ENCODE measurements around the gene TIGD4. TPM values are rescaled to one million over a fixed set of nuclear protein-coding genes. Genes with fewer than 3 reads are reported as not detected.

Gene TIGD4
- total RNA-seq, 1 experiment from 2014 or later, result 0.41 TPM

DNA sequence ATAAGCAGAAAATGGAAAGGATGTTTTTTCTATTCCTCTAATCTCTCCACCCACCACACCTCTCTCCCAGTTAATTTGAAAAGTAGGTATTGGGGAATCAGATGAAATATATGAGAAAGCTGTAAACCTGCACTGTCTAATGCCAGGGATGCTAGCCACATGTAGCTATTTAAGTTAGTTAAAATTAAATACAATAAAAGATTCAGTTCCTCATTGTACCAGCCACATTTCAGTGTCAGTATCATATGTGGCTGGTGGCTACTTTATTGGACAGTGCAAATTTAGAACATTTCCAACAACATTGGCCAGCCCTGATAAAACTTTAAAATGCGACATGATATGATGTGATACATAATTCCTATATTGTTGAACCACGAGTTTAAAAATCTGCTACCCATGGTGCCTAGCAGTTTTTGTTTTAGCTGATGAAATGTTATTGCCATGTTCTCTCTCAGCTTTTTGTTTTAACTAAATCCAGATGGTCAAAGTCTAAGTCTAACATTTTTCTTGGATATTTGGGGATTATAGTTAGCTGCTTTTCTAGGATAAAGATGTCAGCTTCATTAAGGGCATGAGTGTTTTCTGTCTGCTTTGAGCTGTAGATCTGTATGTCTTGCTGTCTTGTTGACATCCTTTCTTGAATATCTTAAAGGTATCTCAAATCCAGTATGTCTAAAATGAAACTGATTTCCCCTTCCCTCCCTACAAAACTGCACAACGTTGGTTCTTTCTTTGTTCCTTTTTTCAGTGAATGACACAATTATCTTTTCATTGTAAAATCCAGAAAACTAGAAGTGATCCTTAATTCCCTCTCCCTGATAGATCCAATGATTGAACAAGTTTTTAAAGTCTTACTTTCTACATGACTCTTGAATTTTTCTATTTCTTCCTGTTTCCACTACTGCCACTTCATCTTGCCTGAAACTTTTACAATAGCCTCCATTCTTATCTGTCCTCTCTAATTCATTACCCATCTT, 6.4 kb upstream of the TIGD4 start:
- CTCF ChIA-PET, result no interaction called here
- Histone ChIP-seq H3K4me3 (ENCODE audit: low read depth, low read length, poor library complexity, severe bottlenecking) (no peak overlapping the region), H3K27me3 (replicated peaks; ENCODE audit: insufficient read depth, low read depth, low read length, poor library complexity) (no peaks in the 10 kb centered on the region), H3K36me3 (ENCODE audit: insufficient read depth, low read length, poor library complexity, severe bottlenecking) (no peaks in the 10 kb centered on the region), H3K9me3 (ENCODE audit: low read depth, low read length, poor library complexity, severe bottlenecking) (no peaks in the 10 kb centered on the region), H3K4me1 (ENCODE audit: insufficient read depth, low read length, poor library complexity, severe bottlenecking) (peaks cover 23% of the 10 kb centered on the region), H3K27ac (ENCODE audit: low read depth, low read length, poor library complexity, severe bottlenecking) (no peak overlapping the region)
- POLR2A ChIA-PET (ENCODE audit: low non-redundant PET), result no interaction called here
- no TSS peak for BruUV-seq (replicated peaks)
- TF ChIP-seq EZH2 (IDR thresholded peaks at IDR 0.05; ENCODE audit: borderline replicate concordance, low read depth, low read length, poor library complexity, severe bottlenecking), result no peak
- TF ChIP-seq, protein P1, sequence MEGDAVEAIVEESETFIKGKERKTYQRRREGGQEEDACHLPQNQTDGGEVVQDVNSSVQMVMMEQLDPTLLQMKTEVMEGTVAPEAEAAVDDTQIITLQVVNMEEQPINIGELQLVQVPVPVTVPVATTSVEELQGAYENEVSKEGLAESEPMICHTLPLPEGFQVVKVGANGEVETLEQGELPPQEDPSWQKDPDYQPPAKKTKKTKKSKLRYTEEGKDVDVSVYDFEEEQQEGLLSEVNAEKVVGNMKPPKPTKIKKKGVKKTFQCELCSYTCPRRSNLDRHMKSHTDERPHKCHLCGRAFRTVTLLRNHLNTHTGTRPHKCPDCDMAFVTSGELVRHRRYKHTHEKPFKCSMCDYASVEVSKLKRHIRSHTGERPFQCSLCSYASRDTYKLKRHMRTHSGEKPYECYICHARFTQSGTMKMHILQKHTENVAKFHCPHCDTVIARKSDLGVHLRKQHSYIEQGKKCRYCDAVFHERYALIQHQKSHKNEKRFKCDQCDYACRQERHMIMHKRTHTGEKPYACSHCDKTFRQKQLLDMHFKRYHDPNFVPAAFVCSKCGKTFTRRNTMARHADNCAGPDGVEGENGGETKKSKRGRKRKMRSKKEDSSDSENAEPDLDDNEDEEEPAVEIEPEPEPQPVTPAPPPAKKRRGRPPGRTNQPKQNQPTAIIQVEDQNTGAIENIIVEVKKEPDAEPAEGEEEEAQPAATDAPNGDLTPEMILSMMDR (conservative IDR thresholded peaks at IDR 0.05; ENCODE audit: low read depth, low read length), result no peak
- intact Hi-C loops (cut with micrococcal nuclease; ENCODE audit: unreplicated experiment), result loop anchor here (5.0 kb wide), 1 partner anchor 341 kb away; no protein-coding TSS in a partner anchor
- DNase-seq (ENCODE audit: low spot score), result no peak

DNA sequence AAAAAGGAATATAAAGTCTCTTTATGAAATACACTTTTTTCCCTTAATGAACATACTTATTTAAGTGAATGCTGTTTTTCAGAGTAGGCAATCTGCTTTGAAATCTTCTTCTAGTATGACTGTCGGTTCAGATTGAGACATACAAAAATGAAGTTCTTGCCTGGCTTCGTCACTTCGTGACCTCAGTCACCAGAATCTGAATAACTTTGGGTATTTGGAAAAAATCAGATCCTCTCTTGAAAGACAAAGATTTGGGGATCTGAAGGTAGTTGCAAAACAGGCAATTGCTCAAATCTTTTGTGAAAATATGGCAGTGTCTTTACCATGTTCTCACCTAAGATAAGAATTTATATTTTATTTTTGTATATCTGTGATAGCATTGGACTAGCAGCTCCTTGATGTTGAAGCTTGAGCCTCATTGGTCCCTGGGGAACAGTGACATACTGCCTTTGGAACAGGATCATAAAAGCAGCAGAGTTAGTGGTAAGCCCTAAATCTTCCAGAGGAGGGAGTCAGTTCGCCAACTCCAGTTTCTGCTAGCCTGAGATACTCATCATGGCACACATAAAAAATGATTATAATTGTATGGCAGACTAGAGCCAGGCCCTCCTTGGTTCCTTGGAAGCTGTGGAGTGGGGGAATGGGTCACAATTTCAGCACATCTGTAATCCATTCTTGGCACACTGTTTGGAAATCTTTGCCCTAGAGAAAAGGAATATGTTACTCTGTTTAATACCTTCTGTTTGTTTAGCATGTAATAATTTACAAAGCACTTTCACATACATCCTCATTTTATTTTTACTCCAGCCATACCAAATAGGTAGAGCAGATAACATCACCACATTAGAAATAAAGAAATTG, 5.2 kb upstream of the TIGD4 start:
- H3K4me1 ChIP-seq (ENCODE audit: insufficient read depth, low read length, poor library complexity, severe bottlenecking), result peaks cover 26% of the 10 kb centered on the region
- H3K9me3 ChIP-seq (ENCODE audit: low read depth, low read length, poor library complexity, severe bottlenecking), result no peaks in the 10 kb centered on the region
- ChIA-PET CTCF (no interaction called here), POLR2A (ENCODE audit: low non-redundant PET) (no interaction called here)
- no peak overlapping the region for H3K4me3 ChIP-seq (ENCODE audit: low read depth, low read length, poor library complexity, severe bottlenecking)
- no peaks in the 10 kb centered on the region for H3K36me3 ChIP-seq (ENCODE audit: insufficient read depth, low read length, poor library complexity, severe bottlenecking)
- TF ChIP-seq, protein P1 (conservative IDR thresholded peaks at IDR 0.05; ENCODE audit: low read depth, low read length), result peak; percentile 63
- TF ChIP-seq EZH2 (IDR thresholded peaks at IDR 0.05; ENCODE audit: borderline replicate concordance, low read depth, low read length, poor library complexity, severe bottlenecking), result no peak
- peak; percentile 92 for DNase-seq (ENCODE audit: low spot score)
- BruUV-seq (replicated peaks), result no TSS peak
- no peak overlapping the region for H3K27ac ChIP-seq (ENCODE audit: low read depth, low read length, poor library complexity, severe bottlenecking)
- H3K27me3 ChIP-seq (replicated peaks; ENCODE audit: insufficient read depth, low read depth, low read length, poor library complexity), result no peaks in the 10 kb centered on the region
- intact Hi-C loops (cut with micrococcal nuclease; ENCODE audit: unreplicated experiment), result loop anchor here (5.0 kb wide), 1 partner anchor 343 kb away; no protein-coding TSS in a partner anchor

DNA sequence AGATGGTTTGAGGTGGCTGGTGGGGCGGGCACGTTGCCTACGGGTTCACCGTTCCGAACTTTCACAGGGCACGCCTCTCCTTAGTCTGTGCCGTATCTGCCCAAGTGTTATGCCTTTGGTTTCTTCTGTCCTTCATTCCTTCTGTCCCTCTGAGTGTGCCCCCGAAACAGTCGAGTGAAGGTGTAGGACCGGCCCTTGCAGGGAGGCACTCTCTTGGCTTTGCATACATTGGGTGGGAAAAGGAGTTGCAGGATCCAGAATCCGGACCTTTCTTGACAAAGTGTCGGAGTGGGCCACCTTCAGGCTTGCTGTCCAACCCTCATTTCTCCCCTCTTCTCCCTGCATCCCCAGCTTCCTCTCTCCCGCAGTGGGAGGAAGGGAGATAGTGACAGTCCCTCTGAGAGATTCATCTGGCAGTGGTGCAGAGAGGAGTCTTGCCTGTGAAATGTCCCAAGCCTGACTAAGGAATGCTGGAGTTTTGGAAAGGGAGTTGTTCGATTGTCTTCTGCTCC, 793 bp upstream of the TIGD4 start:
- Histone ChIP-seq H3K4me1 (ENCODE audit: insufficient read depth, low read length, poor library complexity, severe bottlenecking) (peaks cover 23% of the 10 kb centered on the region), H3K9me3 (ENCODE audit: low read depth, low read length, poor library complexity, severe bottlenecking) (no peaks in the 10 kb centered on the region), H3K36me3 (ENCODE audit: insufficient read depth, low read length, poor library complexity, severe bottlenecking) (no peaks in the 10 kb centered on the region), H3K27ac (ENCODE audit: low read depth, low read length, poor library complexity, severe bottlenecking) (peak overlapping the region; percentile 69), H3K4me3 (ENCODE audit: low read depth, low read length, poor library complexity, severe bottlenecking) (peak overlapping the region; percentile 62), H3K27me3 (replicated peaks; ENCODE audit: insufficient read depth, low read depth, low read length, poor library complexity) (no peaks in the 10 kb centered on the region)
- intact Hi-C loops (cut with micrococcal nuclease; ENCODE audit: unreplicated experiment), result no loop called here
- ChIA-PET CTCF (no interaction called here), POLR2A (ENCODE audit: low non-redundant PET) (no interaction called here)
- TF ChIP-seq, protein P1 (conservative IDR thresholded peaks at IDR 0.05; ENCODE audit: low read depth, low read length), result no peak
- no peak for TF ChIP-seq EZH2 (IDR thresholded peaks at IDR 0.05; ENCODE audit: borderline replicate concordance, low read depth, low read length, poor library complexity, severe bottlenecking)
- TSS peak; percentile 69 for BruUV-seq (replicated peaks)
- peak; percentile 31 for DNase-seq (ENCODE audit: low spot score)

Measured in A673 (cell line).